Left lung (tissue), 10 donors: ENCODE results near the gene ACTN4. TPM values are rescaled to one million over a fixed set of nuclear protein-coding genes. Genes with fewer than 3 reads are reported as not detected.

ENCODE experiments used
- ATAC-seq: fragments of 200-7000 bp; cut with Tn5 transposase; one replicate; pipeline ENCODE4 v1.9.1; 2020; ENCODE audit warnings: moderate library complexity
- DNase-seq, 4 donors: peaks; one replicate each; pipeline ENCODE4 v3.0.0-alpha.2; 2013 to 2020
- H3K27ac ChIP-seq, 2 donors: fragments of 200-600 bp; sonication (generic) in 1 of 2; one replicate each; pipeline versions ENCODE4 v1.5.0 to v1.8.0; 2020 to 2021
- H3K27me3 ChIP-seq, 2 donors: fragments of 200-600 bp; sonication (generic) in 1 of 2; one replicate each; pipeline versions ENCODE4 v1.5.0 to v1.8.0; 2020 to 2021
- H3K36me3 ChIP-seq, 2 donors: fragments of 200-600 bp; sonication (generic) in 1 of 2; one replicate each; pipeline versions ENCODE4 v1.5.0 to v1.8.0; 2020 to 2021
- H3K4me1 ChIP-seq, 2 donors: fragments of 200-600 bp; one replicate each; pipeline ENCODE4 v1.8.0; 2021
- H3K4me3 ChIP-seq, 2 donors: fragments of 200-600 bp; sonication (generic) in 1 of 2; one replicate each; pipeline versions ENCODE4 v1.5.0 to v1.8.0; 2020 to 2021; ENCODE audit warnings: mild to moderate bottlenecking in 1 of 2
- H3K9me3 ChIP-seq, 2 donors: fragments of 200-600 bp; sonication (generic) in 1 of 2; one replicate each; pipeline versions ENCODE4 v1.5.0 to v1.8.0; 2020 to 2021
- CTCF ChIP-seq, 2 donors: fragments of 200-600 bp; sonication (generic) in 1 of 2; IDR thresholded peaks; one replicate each; pipeline versions ENCODE4 v1.5.0 to v1.8.0; 2021; ENCODE audit warnings: antibody characterized with exemption in 2 of 2
- intact Hi-C, 2 donors: fragments of 100-400 bp; cut with DNase I; formaldehyde crosslinking; loops; one replicate each; pipeline versions ENCODE4 v1.11.2 to v1.14.2; 2022
- polyA plus RNA-seq, 6 donors: library from polyadenylated mRNA; unstranded; fragments of 120-200 nt; gene quantifications; one replicate each; pipeline ENCODE4 v1.2.1, GENCODE V29; 2013; ENCODE audit not compliant: insufficient read length in 6 of 6
- total RNA-seq, 2 donors: library from RNA; stranded (reverse); fragmentation: NEBNext Ultra II Directional; extraction: Animal tissue kit (Norgen Biotek cat#: 25700); gene quantifications; one replicate each; pipeline ENCODE4 v1.2.1, GENCODE V29; 2021
- donor health status: DM: no; HTN: yes; CAD: no.
- donor health status: DM: no; HTN: no; CAD: no.

Gene ACTN4
- total and polyA plus RNA-seq, 8 donors = 373 to 647 (median 402) TPM

GRCh38 chr19:38774181-38774950 lies 126.9 kb downstream of the ACTN4 start:
- H3K9me3 ChIP-seq = no peaks in the 10 kb centered on the region
- TF ChIP-seq CTCF (IDR thresholded peaks at IDR 0.05) = no peak
- intact Hi-C loops = no loop called here
- H3K27ac ChIP-seq = no peak overlapping the region
- H3K36me3 ChIP-seq = no peaks in the 10 kb centered on the region
- DNase-seq = no peak
- H3K27me3 ChIP-seq = no peaks in the 10 kb centered on the region
- H3K4me1 ChIP-seq = peaks cover 0 to 6% of the 10 kb centered on the region in 2 donors
- ATAC-seq = no peak
- no peak overlapping the region for H3K4me3 ChIP-seq

DNA sequence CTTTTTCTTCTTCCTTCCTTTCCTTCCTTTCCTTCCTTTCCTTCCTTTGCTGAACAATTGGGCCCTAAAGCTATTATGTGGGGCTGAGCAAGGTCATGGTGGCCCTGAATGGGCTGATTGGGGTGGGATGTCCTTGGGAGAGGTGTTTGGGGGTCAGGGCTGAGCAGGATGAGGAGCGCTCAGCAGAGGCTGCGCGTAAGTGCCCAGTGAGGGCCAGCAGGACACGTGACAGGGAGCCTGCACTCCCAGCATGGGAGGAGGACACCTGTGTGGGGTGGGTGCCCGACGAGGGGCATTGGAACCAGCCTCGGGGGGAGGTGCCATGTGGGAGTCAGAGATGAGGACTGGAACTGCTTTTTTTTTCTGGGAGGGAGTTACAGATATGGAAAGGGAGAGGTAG lies 131.3 kb downstream of the ACTN4 start:
- H3K27ac ChIP-seq = no peak overlapping the region
- DNase-seq = no peak
- no peaks in the 10 kb centered on the region for H3K4me1 ChIP-seq
- no peaks in the 10 kb centered on the region for H3K27me3 ChIP-seq
- no peak for TF ChIP-seq CTCF (IDR thresholded peaks at IDR 0.05)
- no peaks in the 10 kb centered on the region for H3K9me3 ChIP-seq
- H3K36me3 ChIP-seq = no peaks in the 10 kb centered on the region
- no peak for ATAC-seq
- H3K4me3 ChIP-seq = no peak overlapping the region
- intact Hi-C loops = no loop called here

DNA sequence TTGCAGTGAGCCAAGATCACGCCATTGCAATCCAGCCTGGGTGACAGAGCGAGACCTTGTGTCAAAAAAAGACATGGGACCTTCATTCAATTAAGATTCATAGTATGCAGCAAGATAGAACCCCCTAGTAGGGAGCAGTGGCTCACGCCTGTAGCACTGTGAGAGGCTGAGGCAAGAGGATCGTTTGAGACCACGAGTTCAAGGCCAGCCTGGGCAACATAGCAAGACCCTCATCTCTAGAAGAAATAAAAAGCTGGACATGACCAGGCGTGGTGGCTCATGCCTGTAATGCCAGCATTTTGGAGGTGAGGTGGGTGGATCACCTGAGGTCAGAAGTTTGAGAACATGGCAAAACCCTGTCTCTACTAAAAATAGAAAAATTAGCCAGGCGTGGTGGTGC lies 133.0 kb downstream of the ACTN4 start:
- intact Hi-C loops = no loop called here
- Histone ChIP-seq H3K27ac (no peak overlapping the region), H3K9me3 (no peaks in the 10 kb centered on the region), H3K27me3 (no peaks in the 10 kb centered on the region), H3K4me3 (no peak overlapping the region), H3K4me1 (no peaks in the 10 kb centered on the region), H3K36me3 (no peaks in the 10 kb centered on the region)
- DNase-seq (no peak), ATAC-seq (no peak)
- no peak for TF ChIP-seq CTCF (IDR thresholded peaks at IDR 0.05)

DNA sequence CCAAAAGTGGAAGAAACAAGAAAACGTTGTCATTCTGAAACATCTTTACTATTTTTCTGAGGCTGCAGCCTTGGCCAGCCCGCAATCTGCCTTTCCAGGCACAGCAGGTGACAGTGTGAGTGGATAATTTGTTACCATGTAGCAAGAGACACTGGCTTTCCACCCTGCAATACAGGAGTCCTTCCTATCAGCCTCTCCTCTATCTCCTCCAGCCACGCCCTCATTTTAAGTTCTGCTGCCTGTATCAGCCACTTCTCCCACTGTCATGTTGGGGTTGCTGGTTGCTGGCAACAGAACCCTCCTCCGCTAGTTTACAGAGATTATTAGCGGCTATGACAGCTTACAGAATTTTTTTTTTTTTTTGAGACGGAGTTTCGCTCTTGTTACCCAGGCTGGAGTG lies 133.6 kb downstream of the ACTN4 start:
- no peak for TF ChIP-seq CTCF (IDR thresholded peaks at IDR 0.05)
- no peak for DNase-seq
- intact Hi-C loops = no loop called here
- ATAC-seq = no peak
- H3K4me3 ChIP-seq = no peak overlapping the region
- no peaks in the 10 kb centered on the region for H3K4me1 ChIP-seq
- no peak overlapping the region for H3K27ac ChIP-seq
- H3K27me3 ChIP-seq = no peaks in the 10 kb centered on the region
- H3K36me3 ChIP-seq = no peaks in the 10 kb centered on the region
- no peaks in the 10 kb centered on the region for H3K9me3 ChIP-seq

Other genes starting within 250 kb of the ACTN4 start
- gene FAM98C, start 244.6 kb upstream of the ACTN4 start, total RNA-seq = 10 to 100 TPM; 13.8 to 17.3 TPM
- 10 to 100 TPM; 13.3 to 21.2 (median 19.0) TPM for gene FAM98C, start 244.6 kb upstream of the ACTN4 start, polyA plus RNA-seq
- gene RASGRP4, start 221.4 kb upstream of the ACTN4 start, total RNA-seq = 10 to 100 TPM in 1 of 2 donors, 1 to 10 TPM in 1; 5.3 to 23.8 TPM
- gene RASGRP4, start 221.4 kb upstream of the ACTN4 start, polyA plus RNA-seq = 1 to 10 TPM; 2.0 to 3.2 (median 2.6) TPM
- 1 to 10 TPM; 3.6 to 3.9 TPM for gene RYR1, start 214.0 kb upstream of the ACTN4 start, total RNA-seq
- gene RYR1, start 214.0 kb upstream of the ACTN4 start, polyA plus RNA-seq = 1 to 10 TPM; 1.5 to 5.8 (median 3.5) TPM
- 10 to 100 TPM in 1 of 2 donors, 1 to 10 TPM in 1; 6.1 to 10.7 TPM for gene MAP4K1, start 29.7 kb upstream of the ACTN4 start, total RNA-seq
- gene MAP4K1, start 29.7 kb upstream of the ACTN4 start, polyA plus RNA-seq = 1 to 10 TPM; 3.1 to 5.0 (median 3.9) TPM
- 100 to 1,000 TPM; 184 to 224 TPM for gene EIF3K, start 28.5 kb upstream of the ACTN4 start, total RNA-seq
- gene EIF3K, start 28.5 kb upstream of the ACTN4 start, polyA plus RNA-seq = 100 to 1,000 TPM; 249 to 284 (median 276) TPM
- 1 to 10 TPM; 1.7 to 4.5 TPM for gene CAPN12, start 96.8 kb downstream of the ACTN4 start, total RNA-seq
- gene CAPN12, start 96.8 kb downstream of the ACTN4 start, polyA plus RNA-seq = 1 to 10 TPM; 1.6 to 4.9 (median 4.8) TPM
- 1 to 10 TPM in 1 of 2 donors, not detected in 1; 1.4 TPM for gene LGALS7, start 125.9 kb downstream of the ACTN4 start, total RNA-seq
- under 1 TPM in 1 of 6 donors, not detected in 5; 0.58 TPM for gene LGALS7, start 125.9 kb downstream of the ACTN4 start, polyA plus RNA-seq
- gene LGALS7B, start 141.6 kb downstream of the ACTN4 start, total RNA-seq = not detected
- gene LGALS7B, start 141.6 kb downstream of the ACTN4 start, polyA plus RNA-seq = 1 to 10 TPM in 4 of 6 donors, under 1 TPM in 2; 0.49 to 2.0 (median 1.4) TPM
- 1 to 10 TPM in 1 of 2 donors, under 1 TPM in 1; 0.64 to 1.5 TPM for gene LGALS4, start 165.3 kb downstream of the ACTN4 start, total RNA-seq
- gene LGALS4, start 165.3 kb downstream of the ACTN4 start, polyA plus RNA-seq = 1 to 10 TPM; 1.0 to 3.4 (median 1.9) TPM
- 100 to 1,000 TPM; 154 to 185 TPM for gene ECH1, start 184.1 kb downstream of the ACTN4 start, total RNA-seq
- gene ECH1, start 184.1 kb downstream of the ACTN4 start, polyA plus RNA-seq = 100 to 1,000 TPM; 108 to 134 (median 116) TPM
- 100 to 1,000 TPM; 252 to 321 TPM for gene HNRNPL, start 202.3 kb downstream of the ACTN4 start, total RNA-seq
- gene HNRNPL, start 202.3 kb downstream of the ACTN4 start, polyA plus RNA-seq = 100 to 1,000 TPM; 384 to 470 (median 450) TPM
- gene RINL, start 230.6 kb downstream of the ACTN4 start, total RNA-seq = 10 to 100 TPM in 1 of 2 donors, 1 to 10 TPM in 1; 8.6 to 10.8 TPM
- 10 to 100 TPM in 1 of 6 donors, 1 to 10 TPM in 5; 7.2 to 12.0 (median 8.0) TPM for gene RINL, start 230.6 kb downstream of the ACTN4 start, polyA plus RNA-seq